AG04449 (cell line): ENCODE measurements around the gene CACNB1.

Source experiments
- CTCF ChIA-PET: fragments of 350-600 bp; formaldehyde crosslinking; extraction: SDS; loops from one replicate; lab custom pipeline; 2021; ENCODE audit warnings: antibody characterized with exemption; lab: Yijun Ruan, JAX
- POLR2A ChIA-PET: fragments of 400-600, 350-600 bp; formaldehyde crosslinking; extraction: SDS; loops from one replicate; lab custom pipeline; 2020; ENCODE audit warnings: antibody characterized with exemption, inconsistent platforms; lab: Yijun Ruan, JAX
- DNase-seq: peaks from one replicate; pipeline ENCODE4 v3.0.0-alpha.2; 2010; ENCODE audit warnings: low read depth, low spot score
- H3K4me3 ChIP-seq: 2 replicates; pipeline ENCODE4 v1.5.1; 2011; ENCODE audit warnings: low read depth, mild to moderate bottlenecking, control low read depth, low read length
- TF ChIP-seq, protein P1 (sequence below): IDR thresholded peaks from one replicate; pipeline ENCODE4 v1.5.1; 2011; ENCODE audit warnings: mild to moderate bottlenecking, moderate library complexity, low read length, control low read depth, inconsistent platforms; ENCODE audit not compliant: insufficient read depth; ENCODE audit errors: missing control alignments

Gene CACNB1

GRCh38 chr17:39229274-39229913, 31.9 kb upstream of the CACNB1 start:
- no peak for DNase-seq
- CTCF ChIA-PET, result interaction anchor here (1.4 to 11.1 kb wide), 4 partner anchors 15 to 76 kb away, joined by 3 to 221 read pairs (median 20); partner anchors contain the start of gene ARL5C

GRCh38 chr17:39227364-39227919, 30.0 kb upstream of the CACNB1 start:
- ChIA-PET CTCF (interaction anchor here (1.1 to 2.1 kb wide), 3 partner anchors 11 to 52 kb away, joined by 3 to 6 read pairs (median 6); no protein-coding TSS in a partner anchor), POLR2A (no interaction called here)

More at GRCh38 chr17:39229274-39229913, 31.9 kb upstream of the CACNB1 start:
- TF ChIP-seq, protein P1, sequence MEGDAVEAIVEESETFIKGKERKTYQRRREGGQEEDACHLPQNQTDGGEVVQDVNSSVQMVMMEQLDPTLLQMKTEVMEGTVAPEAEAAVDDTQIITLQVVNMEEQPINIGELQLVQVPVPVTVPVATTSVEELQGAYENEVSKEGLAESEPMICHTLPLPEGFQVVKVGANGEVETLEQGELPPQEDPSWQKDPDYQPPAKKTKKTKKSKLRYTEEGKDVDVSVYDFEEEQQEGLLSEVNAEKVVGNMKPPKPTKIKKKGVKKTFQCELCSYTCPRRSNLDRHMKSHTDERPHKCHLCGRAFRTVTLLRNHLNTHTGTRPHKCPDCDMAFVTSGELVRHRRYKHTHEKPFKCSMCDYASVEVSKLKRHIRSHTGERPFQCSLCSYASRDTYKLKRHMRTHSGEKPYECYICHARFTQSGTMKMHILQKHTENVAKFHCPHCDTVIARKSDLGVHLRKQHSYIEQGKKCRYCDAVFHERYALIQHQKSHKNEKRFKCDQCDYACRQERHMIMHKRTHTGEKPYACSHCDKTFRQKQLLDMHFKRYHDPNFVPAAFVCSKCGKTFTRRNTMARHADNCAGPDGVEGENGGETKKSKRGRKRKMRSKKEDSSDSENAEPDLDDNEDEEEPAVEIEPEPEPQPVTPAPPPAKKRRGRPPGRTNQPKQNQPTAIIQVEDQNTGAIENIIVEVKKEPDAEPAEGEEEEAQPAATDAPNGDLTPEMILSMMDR, result no peak
- POLR2A ChIA-PET, result no interaction called here
- H3K4me3 ChIP-seq, result no peak overlapping the region

GRCh38 chr17:39225959-39226683, 28.7 kb upstream of the CACNB1 start:
- TF ChIP-seq, protein P1, result no peak
- peak overlapping the region; percentile 48 for H3K4me3 ChIP-seq
- ChIA-PET CTCF (interaction anchor here (0.5 to 2.1 kb wide), 7 partner anchors 12 to 62 kb away, joined by 3 to 10 read pairs (median 4); no protein-coding TSS in a partner anchor), POLR2A (no interaction called here)
- no peak for DNase-seq

More at GRCh38 chr17:39227364-39227919, 30.0 kb upstream of the CACNB1 start:
- TF ChIP-seq, protein P1, result no peak
- no peak overlapping the region for H3K4me3 ChIP-seq
- DNase-seq, result no peak

DNA sequence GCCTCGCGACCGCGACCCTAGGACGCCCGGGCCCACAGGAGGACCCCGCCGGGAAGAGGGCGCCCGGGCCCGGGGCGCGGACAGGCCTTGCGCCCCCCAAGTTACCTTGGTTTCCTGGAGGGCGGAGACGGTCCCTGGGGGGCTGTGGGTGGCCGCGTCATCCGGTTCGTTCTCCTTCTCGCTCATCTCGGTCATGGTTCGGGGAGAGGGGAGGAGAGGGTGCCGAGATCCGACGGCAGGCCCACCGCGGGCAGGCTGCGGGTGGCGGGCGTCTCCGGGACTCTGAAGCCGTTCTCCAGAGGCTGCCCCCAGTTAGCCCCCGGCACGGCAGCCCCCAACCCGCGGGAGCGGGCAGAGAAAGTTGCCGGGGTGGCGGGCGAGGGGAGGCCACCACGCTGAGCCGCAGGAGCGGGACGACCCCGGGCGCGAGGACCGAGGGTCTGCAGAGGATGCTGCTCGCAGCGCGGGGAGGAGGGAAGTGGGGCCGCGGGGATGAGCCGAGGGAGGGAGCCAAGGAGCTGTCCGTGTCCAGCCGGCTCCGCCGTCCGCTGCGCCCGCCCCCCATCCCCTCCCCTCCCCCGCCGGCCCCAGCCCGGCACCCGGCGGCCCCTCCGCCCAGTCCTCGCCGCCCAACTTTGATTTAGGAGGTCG, 28.0 kb upstream of the CACNB1 start, which contains the start of gene STAC2:
STAC2 (minus strand) TSS at position 638 of the 651 bp plus-strand sequence; CDS start at position 195, 443 bp downstream.
- ChIA-PET CTCF (interaction anchor here (0.5 to 2.1 kb wide), 6 partner anchors 15 to 61 kb away, joined by 3 to 10 read pairs (median 4); no protein-coding TSS in a partner anchor), POLR2A (no interaction called here)
- DNase-seq, result no peak
- peak within 1 kb of the TSS; percentile 48 for H3K4me3 ChIP-seq
- TF ChIP-seq, protein P1, result no peak

DNA sequence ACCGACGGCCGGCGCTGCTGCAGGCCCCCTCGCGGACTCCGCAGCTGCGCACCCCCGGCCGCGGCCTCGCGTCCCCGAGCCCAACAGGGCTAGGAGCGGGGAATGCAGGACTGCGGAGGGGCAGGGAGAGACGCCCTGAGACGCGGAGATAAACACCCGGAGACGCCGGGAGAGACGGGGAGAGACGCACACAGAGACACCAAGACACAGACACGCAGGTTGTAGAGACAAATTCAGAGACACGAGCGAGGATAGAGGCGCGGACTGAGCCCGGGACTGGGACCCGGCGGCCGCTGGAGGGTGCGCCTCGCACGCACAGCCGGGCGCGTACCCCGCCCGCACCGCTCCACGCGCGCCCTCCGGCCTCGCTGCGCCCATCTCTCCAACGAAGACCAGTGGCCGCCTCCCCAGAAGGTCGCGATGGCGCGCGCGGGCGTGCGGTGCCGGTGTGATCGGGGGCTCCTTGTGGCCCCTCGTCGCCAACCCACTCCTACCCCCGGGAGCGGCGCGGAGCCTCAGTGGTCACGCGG, 27.4 kb upstream of the CACNB1 start:
- ChIA-PET CTCF (no interaction called here), POLR2A (no interaction called here)
- TF ChIP-seq, protein P1, result no peak
- H3K4me3 ChIP-seq, result no peak overlapping the region
- no peak for DNase-seq
